Activated CD4-positive, alpha-beta T cell treated with anti-CD3 and anti-CD28 coated beads, Interleukin-2, amount 10 ng/mL, durations not matched to agents 24 days and 14 days (primary cell): ENCODE results near the gene TGM6. TPM values are rescaled to one million over a fixed set of nuclear protein-coding genes. Genes with fewer than 3 reads are reported as not detected.
A peak's percentile ranks its signal among the peaks of the same experiment; 100 is the strongest.

Experiments used
- DNase-seq: peaks from one replicate; pipeline ENCODE4 v3.0.0; 2022
- H3K27ac Mint-ChIP-seq: one replicate; pipeline ENCODE4 v1.8.0; 2022; ENCODE audit warnings: mild to moderate bottlenecking, mixed read lengths
- H3K27me3 Mint-ChIP-seq: one replicate; pipeline ENCODE4 v1.8.0; 2022; ENCODE audit warnings: mixed read lengths
- H3K36me3 Mint-ChIP-seq: one replicate; pipeline ENCODE4 v1.8.0; 2022; ENCODE audit warnings: low read depth, mild to moderate bottlenecking, mixed read lengths
- H3K4me1 Mint-ChIP-seq: one replicate; pipeline ENCODE4 v1.8.0; 2021; ENCODE audit warnings: mixed read lengths
- H3K4me3 Mint-ChIP-seq: one replicate; pipeline ENCODE4 v1.8.0; 2022; ENCODE audit warnings: mild to moderate bottlenecking, moderate library complexity, mixed read lengths
- H3K9me3 Mint-ChIP-seq: one replicate; pipeline ENCODE4 v1.8.0; 2021; ENCODE audit warnings: mixed read lengths
- intact Hi-C: fragments of 100-400 bp; cut with micrococcal nuclease; formaldehyde crosslinking; loops from one replicate; pipeline ENCODE4 v1.15.1; 2023
- total RNA-seq: library from RNA; stranded (reverse); gene quantifications from 2 replicates; pipeline ENCODE4 v1.2.3, GENCODE V29; 2022

TGM6 gene
- total RNA-seq, 1 donor from 2014 or later = not detected

DNA sequence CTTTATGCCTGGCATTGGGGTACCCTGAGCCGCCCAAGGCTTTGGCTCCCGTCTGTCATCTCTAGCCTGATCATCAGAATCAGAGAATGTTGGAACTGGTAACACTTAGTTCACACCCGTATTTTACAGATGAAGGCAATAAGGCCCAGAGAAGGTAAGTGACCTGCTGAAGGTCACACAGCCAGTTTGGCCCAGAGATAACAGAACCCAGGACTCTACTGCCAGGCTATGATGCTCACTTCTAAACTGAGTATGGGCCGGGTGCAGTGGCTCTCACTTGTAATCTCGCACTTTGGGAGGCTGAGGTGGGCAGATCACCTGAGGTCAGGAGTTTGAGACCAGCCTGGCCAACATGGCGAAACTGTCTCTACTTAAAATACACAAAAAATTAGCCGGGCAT lies 1.8 kb upstream of the TGM6 start:
- no peak for DNase-seq
- H3K36me3 Mint-ChIP-seq = no peaks in the 10 kb centered on the region
- no peaks in the 10 kb centered on the region for H3K9me3 Mint-ChIP-seq
- H3K27me3 Mint-ChIP-seq = peaks cover 43% of the 10 kb centered on the region
- intact Hi-C loops = no loop called here
- H3K4me1 Mint-ChIP-seq = peaks cover 13% of the 10 kb centered on the region
- no peak overlapping the region for H3K27ac Mint-ChIP-seq
- H3K4me3 Mint-ChIP-seq = peak overlapping the region; percentile 39

DNA sequence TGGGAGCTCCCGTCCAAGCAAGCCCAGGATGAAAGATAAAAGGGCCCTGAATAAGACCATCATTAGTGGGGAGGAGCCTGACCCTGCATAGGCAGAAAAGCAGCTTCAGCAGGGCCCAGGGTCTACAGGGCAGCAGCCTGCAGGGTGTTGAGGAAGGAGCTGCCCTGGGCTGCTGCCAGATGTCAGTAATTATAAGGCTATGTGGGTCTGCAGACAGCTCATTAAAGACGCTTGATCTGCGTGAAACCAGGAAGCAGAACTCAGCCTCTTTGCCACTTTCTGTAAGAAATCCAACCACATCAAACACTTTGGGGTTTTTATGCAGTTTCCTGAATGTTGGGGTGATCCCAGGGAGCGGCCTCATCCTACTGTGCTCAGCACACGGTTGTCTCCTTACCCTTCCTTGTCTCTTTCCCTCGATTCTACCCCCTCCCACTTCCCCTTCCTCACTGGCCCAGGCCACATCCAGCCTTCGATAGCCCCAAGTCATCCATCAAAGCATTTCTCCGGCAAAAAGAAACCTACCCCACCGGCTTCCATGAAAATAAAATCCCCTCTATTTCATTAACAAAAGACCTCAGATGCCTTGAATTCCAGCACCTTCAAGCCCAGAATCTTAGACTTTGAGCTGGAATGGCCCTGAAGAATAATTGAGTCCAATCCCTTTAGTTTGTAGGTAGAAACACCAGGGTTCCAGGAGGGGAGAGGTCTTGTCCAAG lies 1.0 kb upstream of the TGM6 start:
- Mint-ChIP-seq H3K9me3 (no peaks in the 10 kb centered on the region), H3K27ac (peak overlapping the region; percentile 27), H3K4me1 (peaks cover 13% of the 10 kb centered on the region), H3K4me3 (peak overlapping the region; percentile 58), H3K36me3 (no peaks in the 10 kb centered on the region), H3K27me3 (peaks cover 40% of the 10 kb centered on the region)
- DNase-seq = peak; percentile 80
- intact Hi-C loops = no loop called here

- Mint-ChIP-seq H3K36me3 (no peaks in the 10 kb centered on the region), H3K27me3 (peaks cover 38% of the 10 kb centered on the region), H3K27ac (no peak overlapping the region), H3K4me3 (no peak overlapping the region), H3K4me1 (peaks cover 14% of the 10 kb centered on the region), H3K9me3 (no peaks in the 10 kb centered on the region)
- no peak for DNase-seq
- intact Hi-C loops = no loop called here
Measured at GRCh38 chr20:2381303-2381702, 602 bp downstream of the TGM6 start.

- Mint-ChIP-seq H3K4me3 (no peak overlapping the region), H3K9me3 (no peaks in the 10 kb centered on the region), H3K4me1 (peaks cover 18% of the 10 kb centered on the region), H3K27ac (no peak overlapping the region), H3K27me3 (peaks cover 32% of the 10 kb centered on the region), H3K36me3 (no peaks in the 10 kb centered on the region)
- DNase-seq = no peak
- intact Hi-C loops = no loop called here
Measured at GRCh38 chr20:2382833-2383232, 2.1 kb downstream of the TGM6 start.

DNA sequence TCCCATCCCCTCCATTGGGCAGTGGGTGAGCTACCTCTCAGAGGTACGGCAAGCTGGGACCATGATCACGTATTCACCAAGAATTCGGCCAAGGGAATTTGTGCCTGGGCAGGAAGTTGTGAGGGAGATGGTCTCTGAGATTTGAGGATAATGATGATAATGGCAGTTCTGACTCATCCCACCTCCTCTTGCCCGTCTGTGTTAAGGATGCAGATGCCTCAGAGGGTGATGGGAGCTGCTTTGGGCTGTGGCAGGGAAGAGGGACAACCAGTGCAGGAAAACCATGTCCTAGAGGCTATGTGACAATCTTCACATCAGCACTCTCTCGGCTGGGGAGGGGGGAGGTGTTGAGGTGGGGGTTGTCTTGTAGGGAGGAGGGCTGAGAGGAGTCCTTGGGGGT lies 4.3 kb downstream of the TGM6 start:
- Mint-ChIP-seq H3K27me3 (peaks cover 28% of the 10 kb centered on the region), H3K4me3 (no peak overlapping the region), H3K27ac (no peak overlapping the region)

GRCh38 chr20:2385496-2385895 lies 4.8 kb downstream of the TGM6 start:
- peaks cover 28% of the 10 kb centered on the region for H3K27me3 Mint-ChIP-seq
- DNase-seq = no peak
- no peaks in the 10 kb centered on the region for H3K9me3 Mint-ChIP-seq
- no peak overlapping the region for H3K27ac Mint-ChIP-seq
- H3K4me1 Mint-ChIP-seq = peaks cover 6% of the 10 kb centered on the region
- no peaks in the 10 kb centered on the region for H3K36me3 Mint-ChIP-seq
- intact Hi-C loops = no loop called here
- H3K4me3 Mint-ChIP-seq = no peak overlapping the region

More for the DNA sequence above, 4.3 kb downstream of the TGM6 start:
- no peaks in the 10 kb centered on the region for H3K36me3 Mint-ChIP-seq
- intact Hi-C loops = no loop called here
- peaks cover 7% of the 10 kb centered on the region for H3K4me1 Mint-ChIP-seq
- DNase-seq = no peak
- H3K9me3 Mint-ChIP-seq = no peaks in the 10 kb centered on the region

DNA sequence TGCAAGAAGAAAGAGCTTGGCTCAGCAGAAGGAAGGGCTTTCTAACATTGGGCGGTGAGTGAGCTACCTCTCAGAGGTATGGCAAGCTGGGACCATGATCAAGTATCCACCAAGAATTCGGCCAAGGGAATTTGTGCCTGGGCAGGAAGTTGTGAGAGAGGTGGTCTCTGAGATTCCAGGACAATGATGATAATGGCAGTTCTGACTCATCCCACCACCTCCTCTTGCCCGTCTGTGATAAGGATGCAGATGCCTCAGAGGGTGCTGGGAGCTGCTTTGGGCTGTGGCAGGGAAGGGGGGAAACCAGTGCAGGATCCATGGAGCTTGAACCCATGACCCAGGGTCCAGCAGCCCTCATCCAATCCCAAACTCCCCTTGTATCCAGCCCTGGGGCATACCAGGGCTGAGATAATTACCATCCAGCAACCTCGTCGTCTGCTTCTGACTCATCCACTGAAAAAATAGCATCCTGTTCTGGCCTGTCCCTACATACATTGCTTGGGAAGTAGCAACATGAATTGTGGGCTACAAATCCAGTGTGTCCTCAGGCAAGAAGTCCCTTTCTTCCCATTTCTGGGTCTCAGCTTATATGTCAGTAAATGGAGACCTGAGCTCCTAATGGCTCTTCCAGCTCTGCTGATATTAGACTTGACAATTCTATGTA lies 5.9 kb downstream of the TGM6 start:
- intact Hi-C loops = loop anchor here (1.0 kb wide), 1 partner anchor 65 kb away; no protein-coding TSS in a partner anchor
- Mint-ChIP-seq H3K27ac (peak overlapping the region; percentile 43), H3K36me3 (no peaks in the 10 kb centered on the region), H3K27me3 (peaks cover 25% of the 10 kb centered on the region), H3K4me1 (peaks cover 6% of the 10 kb centered on the region), H3K9me3 (no peaks in the 10 kb centered on the region), H3K4me3 (peak overlapping the region; percentile 55)
- no peak for DNase-seq

GRCh38 chr20:2387180-2387577 lies 6.5 kb downstream of the TGM6 start:
- no peaks in the 10 kb centered on the region for H3K36me3 Mint-ChIP-seq
- peaks cover 23% of the 10 kb centered on the region for H3K27me3 Mint-ChIP-seq
- DNase-seq = peak; percentile 91
- intact Hi-C loops = loop anchor here (1.0 kb wide), 1 partner anchor 64 kb away; no protein-coding TSS in a partner anchor
- H3K4me3 Mint-ChIP-seq = peak overlapping the region; percentile 55
- H3K9me3 Mint-ChIP-seq = no peaks in the 10 kb centered on the region
- H3K4me1 Mint-ChIP-seq = peaks cover 6% of the 10 kb centered on the region
- H3K27ac Mint-ChIP-seq = peak overlapping the region; percentile 43

GRCh38 chr20:2387580-2387979 lies 6.9 kb downstream of the TGM6 start:
- no peak for DNase-seq
- Mint-ChIP-seq H3K9me3 (no peaks in the 10 kb centered on the region), H3K27me3 (peaks cover 23% of the 10 kb centered on the region), H3K4me1 (peaks cover 6% of the 10 kb centered on the region), H3K27ac (no peak overlapping the region), H3K36me3 (no peaks in the 10 kb centered on the region), H3K4me3 (no peak overlapping the region)
- intact Hi-C loops = loop anchor here (1.0 kb wide), 1 partner anchor 64 kb away; no protein-coding TSS in a partner anchor

GRCh38 chr20:2390951-2391675 lies 10.4 kb downstream of the TGM6 start:
- Mint-ChIP-seq H3K27ac (no peak overlapping the region), H3K4me3 (no peak overlapping the region), H3K4me1 (peaks cover 4% of the 10 kb centered on the region), H3K36me3 (no peaks in the 10 kb centered on the region), H3K27me3 (peaks cover 8% of the 10 kb centered on the region), H3K9me3 (no peaks in the 10 kb centered on the region)
- DNase-seq = no peak
- intact Hi-C loops = no loop called here

GRCh38 chr20:2394411-2395055 lies 13.8 kb downstream of the TGM6 start:
- H3K27ac Mint-ChIP-seq = no peak overlapping the region
- H3K4me3 Mint-ChIP-seq = no peak overlapping the region
- DNase-seq = no peak
- H3K9me3 Mint-ChIP-seq = no peaks in the 10 kb centered on the region
- H3K4me1 Mint-ChIP-seq = no peaks in the 10 kb centered on the region
- peaks cover 3% of the 10 kb centered on the region for H3K27me3 Mint-ChIP-seq
- H3K36me3 Mint-ChIP-seq = no peaks in the 10 kb centered on the region
- intact Hi-C loops = no loop called here

DNA sequence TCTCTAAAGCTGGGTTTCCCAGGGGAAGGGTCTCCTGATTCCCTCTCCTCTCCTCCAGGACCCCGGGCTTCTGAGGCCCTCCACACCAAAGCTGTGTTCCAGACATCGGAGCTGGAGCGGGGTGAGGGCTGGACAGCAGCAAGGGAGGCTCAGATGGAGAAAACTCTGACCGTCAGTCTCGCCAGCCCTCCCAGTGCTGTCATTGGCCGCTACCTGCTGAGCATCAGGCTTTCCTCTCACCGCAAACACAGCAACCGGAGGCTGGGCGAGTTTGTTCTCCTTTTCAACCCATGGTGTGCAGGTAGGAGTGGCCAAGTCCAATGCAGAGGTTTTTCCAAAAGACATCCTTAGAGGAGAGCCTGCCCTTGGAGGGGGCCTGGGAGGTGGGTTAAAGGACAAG lies 14.4 kb downstream of the TGM6 start:
- no peak overlapping the region for H3K27ac Mint-ChIP-seq
- DNase-seq = no peak
- no peaks in the 10 kb centered on the region for H3K9me3 Mint-ChIP-seq
- no peaks in the 10 kb centered on the region for H3K4me1 Mint-ChIP-seq
- no peak overlapping the region for H3K4me3 Mint-ChIP-seq
- H3K36me3 Mint-ChIP-seq = no peaks in the 10 kb centered on the region
- intact Hi-C loops = no loop called here
- peaks cover 3% of the 10 kb centered on the region for H3K27me3 Mint-ChIP-seq

DNA sequence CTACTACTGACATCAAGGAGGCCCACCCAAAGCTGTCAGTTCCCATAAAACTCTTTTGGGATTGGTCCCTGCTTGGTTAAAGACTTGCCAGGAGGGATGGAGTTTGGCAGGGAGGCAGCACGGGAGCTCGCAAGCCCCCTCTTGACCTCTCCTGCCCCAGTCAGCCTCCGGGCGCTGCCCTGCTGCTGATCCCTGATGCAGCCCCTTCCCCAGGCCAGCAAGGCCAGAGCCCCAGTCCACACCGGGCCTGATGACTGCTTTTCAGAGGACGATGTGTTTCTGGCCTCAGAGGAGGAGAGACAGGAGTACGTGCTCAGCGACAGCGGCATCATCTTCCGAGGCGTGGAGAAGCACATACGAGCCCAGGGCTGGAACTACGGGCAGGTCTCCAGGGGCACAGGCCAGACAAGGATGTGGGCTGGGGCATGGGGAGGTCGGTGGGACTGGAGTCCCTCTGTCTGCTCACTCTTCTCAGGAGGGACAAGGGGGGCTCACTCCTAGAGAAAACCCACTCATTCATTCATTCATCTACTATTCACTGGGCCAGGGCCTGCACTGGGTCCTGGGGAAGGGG lies 15.6 kb downstream of the TGM6 start:
- Mint-ChIP-seq H3K27me3 (no peaks in the 10 kb centered on the region), H3K4me1 (no peaks in the 10 kb centered on the region), H3K27ac (no peak overlapping the region), H3K36me3 (no peaks in the 10 kb centered on the region), H3K4me3 (no peak overlapping the region), H3K9me3 (no peaks in the 10 kb centered on the region)
- intact Hi-C loops = no loop called here
- DNase-seq = no peak
